Islet of Langerhans (tissue), 1 donor: Measurements from ENCODE around the gene SLC6A18.
"Not testable (repeated sequence)": the region's sequence is repeated elsewhere in the genome, so short reads cannot be mapped to it uniquely, and the experiment has no call there.

Experiments used
- FAIRE-seq: peaks from one replicate; lab custom pipeline; 2011; peaks lifted over from hg19 to GRCh38; lab: Jason Lieb, UNC

Gene SLC6A18

GRCh38 chr5:1216918-1217295 lies 8.3 kb upstream of the SLC6A18 start:
- no peak for FAIRE-seq

GRCh38 chr5:1217596-1218206 lies 7.5 kb upstream of the SLC6A18 start:
- FAIRE-seq = no peak

- FAIRE-seq = no peak
Observed at GRCh38 chr5:1218351-1219080, 6.7 kb upstream of the SLC6A18 start.

- no peak for FAIRE-seq
Observed at GRCh38 chr5:1219098-1219767, 5.9 kb upstream of the SLC6A18 start.

GRCh38 chr5:1219768-1220100 lies 5.4 kb upstream of the SLC6A18 start:
- no peak for FAIRE-seq

GRCh38 chr5:1220351-1220750 lies 4.8 kb upstream of the SLC6A18 start:
- no peak for FAIRE-seq

- FAIRE-seq = no peak
Observed at GRCh38 chr5:1220831-1221230, 4.3 kb upstream of the SLC6A18 start.

- FAIRE-seq = no peak
Observed at GRCh38 chr5:1221721-1222120, 3.5 kb upstream of the SLC6A18 start.

GRCh38 chr5:1222147-1222546 lies 3.0 kb upstream of the SLC6A18 start:
- no peak for FAIRE-seq

- no peak for FAIRE-seq
Observed at GRCh38 chr5:1222621-1223277, 2.4 kb upstream of the SLC6A18 start.

- FAIRE-seq = no peak
Observed at GRCh38 chr5:1223278-1223670, 1.9 kb upstream of the SLC6A18 start.

- FAIRE-seq = no peak
Observed at GRCh38 chr5:1224631-1225030, 550 bp upstream of the SLC6A18 start.

- FAIRE-seq = no peak
Observed at GRCh38 chr5:1226231-1226630, 1.1 kb downstream of the SLC6A18 start.

GRCh38 chr5:1226839-1227581 lies 1.8 kb downstream of the SLC6A18 start:
- no peak for FAIRE-seq

GRCh38 chr5:1227667-1228066 lies 2.5 kb downstream of the SLC6A18 start:
- FAIRE-seq = no peak

GRCh38 chr5:1228120-1228519 lies 2.9 kb downstream of the SLC6A18 start:
- no peak for FAIRE-seq

GRCh38 chr5:1229023-1229422 lies 3.8 kb downstream of the SLC6A18 start:
- FAIRE-seq = not testable (repeated sequence)

GRCh38 chr5:1229822-1230221 lies 4.6 kb downstream of the SLC6A18 start:
- no peak for FAIRE-seq

- FAIRE-seq = no peak
Observed at GRCh38 chr5:1230551-1230950, 5.4 kb downstream of the SLC6A18 start.

GRCh38 chr5:1231354-1231905 lies 6.2 kb downstream of the SLC6A18 start:
- FAIRE-seq = no peak

- no peak for FAIRE-seq
Observed at GRCh38 chr5:1232780-1233179, 7.6 kb downstream of the SLC6A18 start.

- no peak for FAIRE-seq
Observed at GRCh38 chr5:1235379-1235778, 10.2 kb downstream of the SLC6A18 start.
